Breast epithelium (tissue), 3 donors: ENCODE measurements around the gene CTIF.

ENCODE experiments used
- CTCF ChIP-seq, 3 donors: fragments of 450-650 bp; IDR thresholded peaks; one replicate each; pipeline ENCODE4 v1.5.1; 2016 to 2017; ENCODE audit warnings: antibody characterized with exemption in 3 of 3, mild to moderate bottlenecking in 3 of 3, moderate library complexity in 3 of 3
- POLR2A ChIP-seq: fragments of 450-650 bp; IDR thresholded peaks from one replicate; pipeline ENCODE4 v1.6.1; 2016; ENCODE audit warnings: antibody characterized with exemption, mild to moderate bottlenecking, moderate library complexity

- TF ChIP-seq CTCF (IDR thresholded peaks at IDR 0.05) (no peak), POLR2A (no peak)
Measured at GRCh38 chr18:48572402-48573126, 33.7 kb downstream of the CTIF start.
